OCI-LY7 (cell line): ENCODE data around the gene MAT1A. TPM values are rescaled to one million over a fixed set of nuclear protein-coding genes. Genes with fewer than 3 reads are reported as not detected.

ENCODE experiments used
- BruUV-seq: library from RNA; stranded (reverse); fragments of 400-500 nt; replicated peaks from 2 replicates; lab custom pipeline; 2021; lab: Mats Ljungman, UMichigan
- CTCF ChIA-PET: fragments of 300-600 bp; sonication (Branson Sonifier 250); formaldehyde crosslinking; loops from one replicate; lab custom pipeline; 2022; ENCODE audit warnings: antibody characterized with exemption; ENCODE audit not compliant: unreplicated experiment; lab: Charles Lee
- POLR2A ChIA-PET: fragments of 300-600 bp; sonication (Branson Sonifier 250); formaldehyde crosslinking; loops from one replicate; lab custom pipeline; 2022; ENCODE audit warnings: antibody characterized with exemption; lab: Charles Lee
- DNase-seq: peaks from one replicate; pipeline ENCODE4 v3.0.0-alpha.2; 2015; ENCODE audit warnings: low spot score
- H2AFZ ChIP-seq: fragments of 200-600 bp; sonication (generic), shearing (Covaris generic); 2 replicates; pipeline ENCODE4 v1.6.1; 2014; ENCODE audit warnings: mild to moderate bottlenecking, antibody characterized with exemption, low read length, moderate library complexity
- H3K27ac ChIP-seq: fragments of 200-600 bp; sonication (generic); 2 replicates; pipeline ENCODE4 v1.5.1; 2014; ENCODE audit warnings: mixed run types, low read depth, mild to moderate bottlenecking, moderate library complexity, low read length, inconsistent platforms; ENCODE audit not compliant: poor library complexity, severe bottlenecking
- H3K36me3 ChIP-seq: fragments of 200-600 bp; sonication (generic); 2 replicates; pipeline ENCODE4 v1.6.1; 2014; ENCODE audit warnings: mild to moderate bottlenecking, antibody characterized with exemption, low read length, moderate library complexity, mixed read lengths; ENCODE audit not compliant: insufficient read depth
- H3K4me1 ChIP-seq: fragments of 200-600 bp; sonication (generic); 2 replicates; pipeline ENCODE4 v1.5.1; 2014; ENCODE audit warnings: mild to moderate bottlenecking, low read length; ENCODE audit not compliant: insufficient read depth, poor library complexity, severe bottlenecking
- H3K4me2 ChIP-seq: fragments of 200-600 bp; sonication (generic); 2 replicates; pipeline ENCODE4 v1.6.1; 2014; ENCODE audit warnings: mild to moderate bottlenecking, low read length
- H3K4me3 ChIP-seq: fragments of 200-600 bp; sonication (generic); 2 replicates; pipeline ENCODE4 v1.5.1; 2014; ENCODE audit warnings: mild to moderate bottlenecking, low read depth, low read length; ENCODE audit not compliant: poor library complexity, severe bottlenecking
- H3K79me2 ChIP-seq: fragments of 200-600 bp; sonication (generic); 2 replicates; pipeline ENCODE4 v1.6.1; 2016; ENCODE audit warnings: low read depth, mild to moderate bottlenecking, low read length, moderate library complexity, mixed read lengths; ENCODE audit not compliant: insufficient read depth
- H3K9me2 ChIP-seq: fragments of 200-600 bp; sonication (generic); 2 replicates; pipeline ENCODE4 v1.6.1; 2016; ENCODE audit warnings: mild to moderate bottlenecking, low read length, mixed read lengths; ENCODE audit not compliant: insufficient read depth
- H3K9me3 ChIP-seq: fragments of 200-600 bp; sonication (generic); 2 replicates; pipeline ENCODE4 v1.6.1; 2014; ENCODE audit warnings: mild to moderate bottlenecking, mixed run types, low read length, mixed read lengths
- H4K20me1 ChIP-seq: fragments of 200-600 bp; sonication (generic); 2 replicates; pipeline ENCODE4 v1.6.1; 2014; ENCODE audit warnings: mild to moderate bottlenecking, antibody characterized with exemption, low read length, moderate library complexity, mixed read lengths; ENCODE audit not compliant: insufficient read depth
- EZH2phosphoT487 ChIP-seq: fragments of 200-600 bp; sonication (generic); IDR thresholded peaks from 2 replicates; pipeline ENCODE4 v1.6.1; 2018; ENCODE audit warnings: low read depth, borderline replicate concordance, mild to moderate bottlenecking, mixed run types, antibody characterized with exemption, low read length, moderate library complexity, mixed read lengths
- intact Hi-C: fragments of 100-400 bp; cut with micrococcal nuclease; formaldehyde crosslinking; loops from one replicate; pipeline ENCODE4 v1.10.0; 2022; ENCODE audit not compliant: unreplicated experiment
- total RNA-seq, 2 experiments: library from RNA; depleted of rRNA in 1 of 2; stranded (reverse); fragments of >200 nt in 1 of 2; shearing (Covaris generic) in 1 of 2; gene quantifications; 2 replicates each; pipeline ENCODE4 v1.2.3, GENCODE V29; 2014 to 2022
- TF ChIP-seq, protein P1 (sequence below): fragments of 200-600 bp; sonication (generic); conservative IDR thresholded peaks from 2 replicates; pipeline ENCODE4 v1.5.1; 2014; ENCODE audit warnings: mild to moderate bottlenecking, antibody characterized with exemption, low read length, moderate library complexity, mixed read lengths

Gene MAT1A
- total RNA-seq, 2 experiments from 2014 or later, result not detected

DNA sequence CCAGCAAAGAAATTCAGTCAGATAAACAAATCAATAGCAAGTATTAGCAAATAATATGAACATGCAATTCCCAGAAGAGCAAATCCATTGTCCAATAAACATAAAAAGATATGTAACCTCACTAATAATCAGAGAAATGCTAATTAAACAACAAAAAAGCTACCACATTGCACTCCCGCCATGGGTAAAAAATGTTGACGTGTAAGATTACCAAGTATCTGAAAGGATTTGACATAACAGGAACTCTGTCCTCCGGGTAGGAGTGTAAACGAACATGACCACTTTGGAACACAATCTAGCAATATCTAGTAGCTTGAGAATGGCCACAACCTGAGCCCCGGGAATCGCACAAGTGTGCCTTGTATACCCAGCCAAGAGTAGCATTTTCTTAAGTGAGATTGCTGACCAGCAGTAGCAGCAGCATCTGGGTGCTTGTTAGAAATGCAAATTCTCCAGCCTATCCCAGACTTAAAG, 35.5 kb upstream of the MAT1A start:
- TF ChIP-seq, protein P1, sequence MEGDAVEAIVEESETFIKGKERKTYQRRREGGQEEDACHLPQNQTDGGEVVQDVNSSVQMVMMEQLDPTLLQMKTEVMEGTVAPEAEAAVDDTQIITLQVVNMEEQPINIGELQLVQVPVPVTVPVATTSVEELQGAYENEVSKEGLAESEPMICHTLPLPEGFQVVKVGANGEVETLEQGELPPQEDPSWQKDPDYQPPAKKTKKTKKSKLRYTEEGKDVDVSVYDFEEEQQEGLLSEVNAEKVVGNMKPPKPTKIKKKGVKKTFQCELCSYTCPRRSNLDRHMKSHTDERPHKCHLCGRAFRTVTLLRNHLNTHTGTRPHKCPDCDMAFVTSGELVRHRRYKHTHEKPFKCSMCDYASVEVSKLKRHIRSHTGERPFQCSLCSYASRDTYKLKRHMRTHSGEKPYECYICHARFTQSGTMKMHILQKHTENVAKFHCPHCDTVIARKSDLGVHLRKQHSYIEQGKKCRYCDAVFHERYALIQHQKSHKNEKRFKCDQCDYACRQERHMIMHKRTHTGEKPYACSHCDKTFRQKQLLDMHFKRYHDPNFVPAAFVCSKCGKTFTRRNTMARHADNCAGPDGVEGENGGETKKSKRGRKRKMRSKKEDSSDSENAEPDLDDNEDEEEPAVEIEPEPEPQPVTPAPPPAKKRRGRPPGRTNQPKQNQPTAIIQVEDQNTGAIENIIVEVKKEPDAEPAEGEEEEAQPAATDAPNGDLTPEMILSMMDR, result no peak
- no peak for TF ChIP-seq EZH2phosphoT487
- no TSS peak for BruUV-seq
- no peak for DNase-seq
- Histone ChIP-seq H2AFZ (no peak overlapping the region), H3K4me3 (no peak overlapping the region), H3K27ac (no peak overlapping the region), H3K4me2 (no peak overlapping the region), H3K79me2 (no peaks in the 10 kb centered on the region), H3K9me3 (no peaks in the 10 kb centered on the region), H3K4me1 (no peaks in the 10 kb centered on the region), H3K36me3 (no peaks in the 10 kb centered on the region), H3K9me2 (no peaks in the 10 kb centered on the region), H4K20me1 (no peaks in the 10 kb centered on the region)
- ChIA-PET CTCF (no interaction called here), POLR2A (interaction anchor here (0.7 to 1.0 kb wide), 2 partner anchors 9 to 415 kb away, joined by 3 to 4 read pairs; no protein-coding TSS in a partner anchor)
- intact Hi-C loops, result no loop called here

DNA sequence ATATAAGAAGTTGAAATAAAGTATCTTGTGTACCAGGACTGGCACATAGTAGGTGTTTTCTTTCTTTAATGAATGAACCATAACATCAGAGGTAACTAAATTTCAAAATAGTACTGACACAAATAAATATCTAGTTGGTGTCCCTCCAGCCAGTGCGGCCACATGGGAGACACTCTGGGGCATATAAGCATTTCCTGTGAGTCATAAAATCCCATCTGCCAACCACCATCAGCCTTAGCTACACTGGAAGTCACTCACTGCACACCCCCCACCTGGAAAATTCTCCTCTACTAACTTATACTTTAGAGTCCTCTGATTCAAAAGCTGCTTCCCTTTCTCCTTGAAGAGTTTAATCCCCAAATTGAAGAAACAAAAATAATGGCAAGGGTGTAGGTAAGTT, 34.6 kb upstream of the MAT1A start:
- H3K4me3 ChIP-seq, result no peak overlapping the region
- no peaks in the 10 kb centered on the region for H3K36me3 ChIP-seq
- DNase-seq, result no peak
- H3K9me2 ChIP-seq, result no peaks in the 10 kb centered on the region
- H4K20me1 ChIP-seq, result no peaks in the 10 kb centered on the region
- H3K4me1 ChIP-seq, result no peaks in the 10 kb centered on the region
- H3K27ac ChIP-seq, result no peak overlapping the region
- intact Hi-C loops, result no loop called here
- no peaks in the 10 kb centered on the region for H3K9me3 ChIP-seq
- H3K4me2 ChIP-seq, result no peak overlapping the region
- no peaks in the 10 kb centered on the region for H3K79me2 ChIP-seq
- BruUV-seq, result no TSS peak
- no peak overlapping the region for H2AFZ ChIP-seq
- POLR2A ChIA-PET, result interaction anchor here (1.0 kb wide), 1 partner anchor 9 kb away, joined by 3 read pairs; no protein-coding TSS in a partner anchor
- CTCF ChIA-PET, result no interaction called here
- no peak for TF ChIP-seq EZH2phosphoT487
- TF ChIP-seq, protein P1, result no peak

- no peaks in the 10 kb centered on the region for H3K9me3 ChIP-seq
- H3K27ac ChIP-seq, result no peak overlapping the region
- no peak overlapping the region for H3K4me3 ChIP-seq
- no peaks in the 10 kb centered on the region for H4K20me1 ChIP-seq
- TF ChIP-seq, protein P1, result no peak
- no peak for TF ChIP-seq EZH2phosphoT487
- ChIA-PET POLR2A (no interaction called here), CTCF (no interaction called here)
- no peaks in the 10 kb centered on the region for H3K9me2 ChIP-seq
- no peak for DNase-seq
- H3K36me3 ChIP-seq, result no peaks in the 10 kb centered on the region
- H2AFZ ChIP-seq, result no peak overlapping the region
- no peaks in the 10 kb centered on the region for H3K4me1 ChIP-seq
- no peaks in the 10 kb centered on the region for H3K79me2 ChIP-seq
- no TSS peak for BruUV-seq
- no peak overlapping the region for H3K4me2 ChIP-seq
- intact Hi-C loops, result no loop called here
These were observed 33.9 kb upstream of the MAT1A start for GRCh38 chr10:80323311-80323710.
